Chondrocyte (in vitro differentiated cells): ENCODE results near the gene CYSRT1. TPM values are rescaled to one million over a fixed set of nuclear protein-coding genes. Genes with fewer than 3 reads are reported as not detected.

Experiments used
- DNase-seq: peaks from one replicate; pipeline ENCODE4 v3.0.0; 2021; ENCODE audit warnings: mixed read lengths, low spot score
- H3K27ac Mint-ChIP-seq: one replicate; pipeline ENCODE4 v1.8.0; 2021; ENCODE audit warnings: mild to moderate bottlenecking, moderate library complexity, mixed read lengths; ENCODE audit not compliant: unreplicated experiment
- H3K27me3 Mint-ChIP-seq: 2 replicates; pipeline ENCODE4 v1.8.0; 2021; ENCODE audit warnings: low read depth, mixed read lengths
- H3K36me3 Mint-ChIP-seq: 2 replicates; pipeline ENCODE4 v1.8.0; 2021; ENCODE audit warnings: low read depth, mixed read lengths
- H3K4me1 Mint-ChIP-seq: 2 replicates; pipeline ENCODE4 v1.8.0; 2021; ENCODE audit warnings: low read depth, mild to moderate bottlenecking, mixed read lengths
- H3K4me3 Mint-ChIP-seq: one replicate; pipeline ENCODE4 v1.8.0; 2021; ENCODE audit warnings: mild to moderate bottlenecking, moderate library complexity, mixed read lengths; ENCODE audit not compliant: unreplicated experiment
- H3K9me3 Mint-ChIP-seq: 2 replicates; pipeline ENCODE4 v1.8.0; 2021; ENCODE audit warnings: low read depth, mixed read lengths
- CTCF ChIP-seq: fragments of 200-600 bp; sonication (generic); IDR thresholded peaks from 2 replicates; pipeline ENCODE4 v1.5.0; 2021; ENCODE audit warnings: antibody characterized with exemption, mild to moderate bottlenecking, moderate library complexity
- total RNA-seq: library from RNA; stranded (reverse); gene quantifications from 3 replicates; pipeline ENCODE4 v1.2.1, GENCODE V29; 2021

Gene CYSRT1
- total RNA-seq, 1 donor from 2014 or later = 0.92 TPM

GRCh38 chr9:137245450-137246421 lies 20.8 kb downstream of the CYSRT1 start:
- Mint-ChIP-seq H3K9me3 (no peaks in the 10 kb centered on the region), H3K4me1 (peaks cover 18% of the 10 kb centered on the region), H3K27me3 (no peaks in the 10 kb centered on the region), H3K36me3 (peaks cover 10% of the 10 kb centered on the region), H3K4me3 (no peak overlapping the region), H3K27ac (no peak overlapping the region)
- no peak for TF ChIP-seq CTCF
- no peak for DNase-seq

- Mint-ChIP-seq H3K9me3 (no peaks in the 10 kb centered on the region), H3K27ac (no peak overlapping the region), H3K36me3 (peaks cover 8% of the 10 kb centered on the region), H3K27me3 (no peaks in the 10 kb centered on the region), H3K4me1 (peaks cover 15% of the 10 kb centered on the region), H3K4me3 (no peak overlapping the region)
- TF ChIP-seq CTCF = no peak
- no peak for DNase-seq
Observed at GRCh38 chr9:137247135-137247915, 22.4 kb downstream of the CYSRT1 start.

GRCh38 chr9:137247916-137248175 lies 22.9 kb downstream of the CYSRT1 start:
- Mint-ChIP-seq H3K36me3 (peaks cover 3% of the 10 kb centered on the region), H3K4me3 (no peak overlapping the region), H3K27ac (no peak overlapping the region), H3K9me3 (no peaks in the 10 kb centered on the region), H3K27me3 (no peaks in the 10 kb centered on the region), H3K4me1 (peaks cover 10% of the 10 kb centered on the region)
- no peak for TF ChIP-seq CTCF
- DNase-seq = no peak

- Mint-ChIP-seq H3K4me3 (no peak overlapping the region), H3K4me1 (peaks cover 5% of the 10 kb centered on the region), H3K9me3 (no peaks in the 10 kb centered on the region), H3K27ac (no peak overlapping the region), H3K27me3 (no peaks in the 10 kb centered on the region), H3K36me3 (no peaks in the 10 kb centered on the region)
- DNase-seq = no peak
- no peak for TF ChIP-seq CTCF
Observed at GRCh38 chr9:137250329-137251193, 25.6 kb downstream of the CYSRT1 start.

GRCh38 chr9:137251194-137251461 lies 26.2 kb downstream of the CYSRT1 start, which contains the start of gene STPG3:
TSS of gene STPG3 (plus strand) at chr9:137251286. CDS start at chr9:137251287, 1 bp downstream.
- peaks cover 10% of the 10 kb centered on the region for H3K4me1 Mint-ChIP-seq
- no peaks in the 10 kb centered on the region for H3K27me3 Mint-ChIP-seq
- no peak for DNase-seq
- no peak within 1 kb of the TSS for H3K4me3 Mint-ChIP-seq
- no peak for TF ChIP-seq CTCF
- H3K36me3 Mint-ChIP-seq = no peaks in the 10 kb centered on the region
- H3K9me3 Mint-ChIP-seq = no peaks in the 10 kb centered on the region
- H3K27ac Mint-ChIP-seq = no peak within 1 kb of the TSS
